ENCODE measurements around the gene PMP22. TPM values are rescaled to one million over a fixed set of nuclear protein-coding genes. Genes with fewer than 3 reads are reported as not detected.
"Not testable (repeated sequence)": the region's sequence is repeated elsewhere in the genome, so short reads cannot be mapped to it uniquely, and the experiment has no call there.

Gene PMP22
- total RNA-seq, 1 experiment from 2014 or later, result 13.6 TPM

DNA sequence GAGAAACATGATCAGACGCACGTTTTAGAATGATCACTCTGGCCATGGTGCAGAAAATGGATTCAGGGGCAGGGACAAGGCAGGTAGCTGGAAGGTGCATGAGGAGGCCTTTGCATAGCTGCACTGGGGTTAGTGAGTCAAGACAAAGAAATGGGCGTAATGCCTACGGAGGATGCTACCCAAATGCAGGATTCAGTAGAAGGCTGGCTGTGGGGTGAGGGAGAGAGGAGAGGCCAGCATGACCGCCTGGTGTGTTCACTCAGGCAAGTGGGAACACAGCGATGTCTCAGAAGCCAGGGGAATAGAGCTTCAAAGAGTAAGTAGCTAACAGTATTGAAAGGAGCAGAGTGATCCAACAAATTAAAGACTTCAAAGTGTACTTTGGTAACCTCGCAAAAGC is 31.2 kb downstream of the PMP22 start:
- in situ Hi-C loops (cut with HindIII; ENCODE audit: low pct_unique_long_range_greater_than_20kb, low sequenced_read_pairs), result no loop called here
- DNase-seq (ENCODE audit: low read depth), result no peak

- in situ Hi-C loops (cut with HindIII; ENCODE audit: low pct_unique_long_range_greater_than_20kb, low sequenced_read_pairs), result no loop called here
- DNase-seq (ENCODE audit: low read depth), result no peak
These were observed 31.9 kb downstream of the PMP22 start for GRCh38 chr17:15233022-15233805.

DNA sequence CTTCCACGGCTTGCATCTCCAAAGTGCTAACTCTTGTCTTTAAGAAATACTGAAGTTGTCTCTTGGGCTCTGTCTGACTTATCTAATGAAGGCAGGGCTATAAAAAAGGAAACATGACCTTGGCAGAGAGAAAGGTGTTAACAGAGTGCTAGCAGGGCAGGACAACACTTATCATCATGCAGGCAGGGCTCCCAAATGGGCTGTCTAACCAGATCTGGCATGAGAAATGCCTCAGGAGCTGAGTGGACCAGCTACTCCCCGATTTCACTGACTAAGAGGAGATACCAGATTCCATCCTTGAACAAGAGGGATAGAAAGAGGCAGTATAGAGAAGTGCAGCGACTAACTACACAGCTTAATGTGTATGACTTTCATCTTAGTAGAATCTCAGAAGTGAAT is 32.6 kb downstream of the PMP22 start:
- in situ Hi-C loops (cut with HindIII; ENCODE audit: low pct_unique_long_range_greater_than_20kb, low sequenced_read_pairs), result no loop called here
- DNase-seq (ENCODE audit: low read depth), result no peak

- no peak for DNase-seq (ENCODE audit: low read depth)
- in situ Hi-C loops (cut with HindIII; ENCODE audit: low pct_unique_long_range_greater_than_20kb, low sequenced_read_pairs), result no loop called here
These were observed 33.1 kb downstream of the PMP22 start for GRCh38 chr17:15231851-15232516.

GRCh38 chr17:15230866-15231265 is 34.3 kb downstream of the PMP22 start:
- no peak for DNase-seq (ENCODE audit: low read depth)
- in situ Hi-C loops (cut with HindIII; ENCODE audit: low pct_unique_long_range_greater_than_20kb, low sequenced_read_pairs), result no loop called here

DNA sequence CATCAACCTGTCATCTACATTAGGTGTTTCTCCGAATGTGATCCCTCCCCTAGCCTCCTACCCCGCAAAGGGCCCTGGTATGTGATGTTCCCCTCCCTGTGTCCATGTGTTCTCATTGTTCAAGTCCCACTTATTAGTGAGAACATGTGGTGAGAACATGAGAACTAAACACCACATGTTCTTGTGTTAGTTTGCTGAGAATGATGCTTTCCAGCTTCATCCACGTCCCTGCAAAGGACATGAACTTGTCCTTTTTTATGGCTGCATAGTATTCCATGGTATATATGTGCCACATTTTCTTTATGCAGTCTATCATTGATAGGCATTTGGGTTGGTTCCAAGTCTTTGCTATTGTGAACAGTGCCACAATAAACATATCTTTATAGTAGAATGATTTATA is 43.3 kb downstream of the PMP22 start:
- in situ Hi-C loops (cut with HindIII; ENCODE audit: low pct_unique_long_range_greater_than_20kb, low sequenced_read_pairs); DNase-seq (ENCODE audit: low read depth): not testable (repeated sequence)

- in situ Hi-C loops (cut with HindIII; ENCODE audit: low pct_unique_long_range_greater_than_20kb, low sequenced_read_pairs), result no loop called here
- no peak for DNase-seq (ENCODE audit: low read depth)
These were observed 44.3 kb downstream of the PMP22 start for GRCh38 chr17:15220785-15221184.

- in situ Hi-C loops (cut with HindIII; ENCODE audit: low pct_unique_long_range_greater_than_20kb, low sequenced_read_pairs), result no loop called here
- no peak for DNase-seq (ENCODE audit: low read depth)
These were observed 48.6 kb downstream of the PMP22 start for GRCh38 chr17:15216481-15216880.

- in situ Hi-C loops (cut with HindIII; ENCODE audit: low pct_unique_long_range_greater_than_20kb, low sequenced_read_pairs), result no loop called here
- no peak for DNase-seq (ENCODE audit: low read depth)
These were observed 51.6 kb downstream of the PMP22 start for GRCh38 chr17:15213381-15214087.

DNA sequence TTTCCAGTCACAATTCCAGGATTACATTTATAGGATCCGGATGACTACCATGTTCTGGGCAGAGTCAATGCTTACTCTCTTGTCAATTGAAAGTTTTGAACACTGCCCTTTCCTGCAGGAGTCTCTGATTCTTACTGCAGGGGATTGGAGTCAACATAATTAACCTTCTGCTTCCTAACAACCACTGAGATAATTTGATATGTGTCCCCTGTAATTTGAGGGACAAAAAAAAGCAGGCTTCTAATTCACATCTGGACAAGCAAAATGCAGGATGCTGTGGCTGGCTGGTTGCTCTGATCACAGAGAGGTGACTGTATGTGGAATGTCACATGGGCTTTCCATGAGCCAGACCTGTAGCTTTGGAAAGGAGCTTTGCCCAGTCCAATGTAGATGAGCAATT is 54.9 kb downstream of the PMP22 start:
- in situ Hi-C loops (cut with HindIII; ENCODE audit: low pct_unique_long_range_greater_than_20kb, low sequenced_read_pairs), result no loop called here
- DNase-seq (ENCODE audit: low read depth), result no peak

DNA sequence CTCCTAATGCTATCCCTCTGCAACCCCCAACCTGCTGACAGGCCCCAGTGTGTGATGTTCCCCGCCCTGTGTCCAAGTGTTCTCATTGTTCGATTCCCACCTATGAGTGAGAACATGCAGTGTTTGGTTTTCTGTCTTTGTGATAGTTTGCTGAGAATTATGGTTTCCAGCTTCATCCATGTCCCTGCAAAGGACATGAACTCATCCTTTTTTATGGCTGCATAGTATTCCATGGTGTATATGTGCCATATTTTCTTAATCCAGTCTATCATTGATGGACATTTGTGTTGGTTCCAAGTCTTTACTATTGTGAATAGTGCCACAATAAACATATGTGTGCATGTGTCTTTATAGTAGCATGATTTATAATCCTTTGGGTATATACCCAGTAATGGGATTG is 62.1 kb downstream of the PMP22 start:
- in situ Hi-C loops (cut with HindIII; ENCODE audit: low pct_unique_long_range_greater_than_20kb, low sequenced_read_pairs); DNase-seq (ENCODE audit: low read depth): not testable (repeated sequence)

GRCh38 chr17:15200574-15200973 is 64.6 kb downstream of the PMP22 start:
- in situ Hi-C loops (cut with HindIII; ENCODE audit: low pct_unique_long_range_greater_than_20kb, low sequenced_read_pairs), result not testable (repeated sequence)

GRCh38 chr17:15197229-15197628 is 67.9 kb downstream of the PMP22 start:
- in situ Hi-C loops (cut with HindIII; ENCODE audit: low pct_unique_long_range_greater_than_20kb, low sequenced_read_pairs), result no loop called here
- DNase-seq (ENCODE audit: low read depth), result no peak

More at GRCh38 chr17:15200574-15200973, 64.6 kb downstream of the PMP22 start:
- not testable (repeated sequence) for DNase-seq (ENCODE audit: low read depth)

DNA sequence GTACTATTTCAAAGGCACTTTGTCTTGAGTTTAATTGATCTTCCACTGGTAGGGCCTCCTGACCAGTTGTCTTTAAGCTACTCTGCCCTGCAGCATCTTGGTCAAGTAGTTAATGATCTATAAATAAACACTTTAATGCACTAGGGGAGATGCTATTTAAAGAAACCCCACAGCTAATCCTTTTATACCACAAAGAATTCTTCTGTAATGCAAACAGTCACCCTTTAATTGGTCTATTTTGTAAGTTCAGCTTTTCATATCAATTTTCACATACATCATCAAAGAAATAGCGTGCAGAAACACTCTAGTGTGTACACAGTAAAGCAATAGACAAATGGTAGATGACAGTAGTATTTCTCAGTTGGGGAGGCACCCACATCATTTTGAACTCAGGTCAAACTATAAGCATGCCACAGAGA is 70.3 kb downstream of the PMP22 start:
- in situ Hi-C loops (cut with HindIII; ENCODE audit: low pct_unique_long_range_greater_than_20kb, low sequenced_read_pairs), result no loop called here
- no peak for DNase-seq (ENCODE audit: low read depth)

- in situ Hi-C loops (cut with HindIII; ENCODE audit: low pct_unique_long_range_greater_than_20kb, low sequenced_read_pairs), result no loop called here
- no peak for DNase-seq (ENCODE audit: low read depth)
These were observed 79.5 kb downstream of the PMP22 start for GRCh38 chr17:15185625-15185991.

- in situ Hi-C loops (cut with HindIII; ENCODE audit: low pct_unique_long_range_greater_than_20kb, low sequenced_read_pairs), result no loop called here
- DNase-seq (ENCODE audit: low read depth), result no peak
These were observed 80.1 kb downstream of the PMP22 start for GRCh38 chr17:15184872-15185624.

DNA sequence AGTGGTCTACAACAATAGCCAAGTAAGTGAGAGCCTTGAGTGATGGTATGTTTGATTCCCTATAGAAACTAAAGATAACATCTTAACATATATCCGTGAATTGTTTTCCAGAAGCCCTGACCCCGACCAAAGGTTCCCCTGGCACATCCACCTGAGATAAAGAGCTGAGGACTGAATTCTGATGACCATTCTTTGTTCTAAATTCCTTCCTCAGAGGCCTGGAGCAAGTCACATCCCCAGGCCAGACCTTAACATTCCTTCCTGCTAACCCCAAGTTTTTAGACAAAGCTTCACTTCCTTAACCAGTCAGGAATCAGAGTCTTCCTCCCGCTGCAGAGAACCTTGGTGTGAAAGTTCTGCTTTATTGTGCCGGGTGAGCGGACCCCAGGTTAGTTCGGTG is 83.3 kb downstream of the PMP22 start:
- no peak for DNase-seq (ENCODE audit: low read depth)
- in situ Hi-C loops (cut with HindIII; ENCODE audit: low pct_unique_long_range_greater_than_20kb, low sequenced_read_pairs), result no loop called here

GRCh38 chr17:15181333-15181732 is 83.8 kb downstream of the PMP22 start:
- no peak for DNase-seq (ENCODE audit: low read depth)
- in situ Hi-C loops (cut with HindIII; ENCODE audit: low pct_unique_long_range_greater_than_20kb, low sequenced_read_pairs), result no loop called here

Measured in Caki2 (cell line).